ENCODE data around the gene IFNLR1.
A peak's percentile ranks its signal among the peaks of the same experiment; 100 is the strongest.

IFNLR1 gene

DNA sequence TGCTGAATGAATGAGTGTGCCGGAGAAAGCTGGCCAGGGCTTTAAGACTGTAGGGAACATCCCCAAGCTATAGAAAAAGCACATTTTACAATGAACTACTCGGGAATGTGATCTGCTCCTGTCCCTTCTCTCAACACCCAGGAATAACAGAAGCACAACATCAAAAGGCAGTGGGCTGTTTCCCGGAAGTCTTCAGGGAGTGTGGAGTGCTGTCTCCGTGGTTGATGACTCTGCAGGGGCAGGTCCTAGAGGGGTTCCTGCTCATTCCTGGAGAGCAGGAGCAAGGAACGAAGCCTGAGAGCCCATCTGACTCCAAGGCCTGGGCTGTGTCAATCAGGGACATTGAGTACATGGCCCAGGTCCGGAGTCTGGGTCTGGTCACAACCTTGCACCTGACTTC lies 39.3 kb downstream of the IFNLR1 start:
- no peak for DNase-seq (ENCODE audit: low read depth)

DNA sequence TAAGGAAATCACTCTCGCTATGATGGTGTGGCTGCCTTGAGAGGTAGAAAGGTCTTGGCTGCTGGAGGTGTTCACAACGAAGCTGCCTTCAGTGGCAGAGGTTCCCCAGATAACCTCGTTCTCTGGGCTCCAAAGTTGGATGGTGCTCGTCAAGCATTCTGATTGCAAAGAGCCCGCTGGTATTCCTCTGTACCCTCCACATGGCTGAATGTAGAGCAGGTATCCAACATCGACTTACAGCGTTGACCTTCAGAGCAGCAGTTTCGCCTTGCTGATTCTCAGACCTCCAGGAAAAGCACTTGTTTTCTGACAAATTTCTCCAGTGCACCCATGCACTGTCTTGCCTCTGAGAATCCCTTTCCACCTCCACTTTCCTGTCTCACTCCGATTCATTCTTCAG lies 39.9 kb downstream of the IFNLR1 start:
- DNase-seq (ENCODE audit: low read depth), result no peak

DNA sequence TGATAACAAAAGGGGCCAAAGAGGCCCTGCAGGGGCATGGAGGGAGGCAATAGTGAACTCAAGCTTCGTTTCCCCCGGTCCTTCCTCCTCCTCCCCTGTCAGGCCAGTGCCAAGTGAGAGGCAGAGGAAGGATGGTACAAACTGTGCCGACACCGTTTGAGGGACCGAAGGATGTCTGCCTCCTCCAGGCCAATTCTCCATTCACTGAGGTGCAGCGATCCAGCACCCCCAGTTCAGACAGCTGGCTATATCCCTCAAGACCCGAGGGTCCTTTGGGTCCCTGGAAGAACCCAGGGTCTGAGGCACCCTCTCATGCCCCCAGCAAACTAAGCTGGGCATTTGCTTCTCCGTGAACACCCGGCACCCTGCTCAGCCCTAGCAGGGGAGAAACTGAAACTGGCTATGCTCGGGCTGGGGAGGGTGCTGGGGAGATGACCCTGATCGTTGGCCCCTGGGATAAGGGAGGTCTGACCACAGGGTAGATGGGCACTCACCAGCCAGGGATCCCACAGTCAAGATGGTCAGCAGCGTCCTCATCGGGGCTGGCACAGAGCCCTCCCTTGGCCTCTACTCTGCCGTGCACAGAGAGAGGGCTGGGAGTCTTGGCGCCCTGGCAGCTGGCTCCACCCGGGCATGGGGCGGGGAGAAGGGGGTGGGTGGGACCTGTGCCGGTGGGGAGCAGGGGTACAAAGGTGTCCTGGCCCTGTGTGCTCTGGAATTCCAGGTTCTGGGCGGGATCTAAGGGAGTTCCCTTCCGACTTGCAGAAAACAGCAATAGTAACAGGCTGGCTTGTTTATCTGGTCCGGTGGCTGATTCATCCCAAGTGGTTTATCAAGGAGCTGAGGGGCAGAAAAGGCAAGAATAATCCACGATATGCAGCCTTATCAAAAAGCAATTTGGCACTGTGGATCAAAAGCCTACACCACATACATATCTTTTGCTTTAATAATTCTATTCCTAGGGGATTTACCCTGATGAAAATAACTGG lies 44.2 kb downstream of the IFNLR1 start, which contains the start of gene IL22RA1:
IL22RA1 (minus strand) TSS at position 595 of the 989 bp plus-strand sequence; CDS start at position 537, 58 bp downstream.
- DNase-seq (ENCODE audit: low read depth), result peak; percentile 17

DNA sequence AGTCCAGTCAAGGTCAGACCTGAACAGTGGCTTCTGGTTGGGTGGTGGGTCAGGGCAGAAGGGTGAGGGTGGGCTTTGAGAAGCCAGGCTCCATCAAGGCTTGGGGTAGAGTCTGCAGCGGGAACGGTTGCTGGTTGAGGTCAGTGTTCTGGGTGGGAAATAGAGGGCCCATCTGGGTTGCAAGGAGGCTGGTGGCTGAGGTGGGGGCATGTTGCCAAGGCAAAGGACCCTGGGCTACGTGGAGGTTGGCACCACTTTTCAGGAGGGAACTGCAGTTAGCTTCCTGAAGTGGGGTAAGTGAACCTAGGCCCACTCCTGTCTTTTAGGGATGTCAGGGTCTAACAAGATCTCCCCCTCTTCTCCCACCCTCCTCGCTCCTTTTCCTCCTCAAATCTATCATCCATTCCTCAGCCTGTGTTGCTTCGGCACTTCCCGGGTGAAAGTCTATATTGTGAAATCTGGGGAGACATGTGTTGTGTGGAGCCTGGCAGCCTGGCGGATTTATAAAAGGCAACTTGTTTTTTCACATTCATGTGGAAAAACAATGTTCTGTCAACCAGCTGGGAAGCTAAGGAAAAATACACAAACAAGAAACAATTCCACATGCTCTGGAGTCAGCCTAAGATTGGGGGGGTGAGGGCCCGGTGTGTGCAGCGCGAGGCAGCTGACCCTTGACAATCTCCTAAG lies 45.6 kb downstream of the IFNLR1 start:
- DNase-seq (ENCODE audit: low read depth), result no peak

DNA sequence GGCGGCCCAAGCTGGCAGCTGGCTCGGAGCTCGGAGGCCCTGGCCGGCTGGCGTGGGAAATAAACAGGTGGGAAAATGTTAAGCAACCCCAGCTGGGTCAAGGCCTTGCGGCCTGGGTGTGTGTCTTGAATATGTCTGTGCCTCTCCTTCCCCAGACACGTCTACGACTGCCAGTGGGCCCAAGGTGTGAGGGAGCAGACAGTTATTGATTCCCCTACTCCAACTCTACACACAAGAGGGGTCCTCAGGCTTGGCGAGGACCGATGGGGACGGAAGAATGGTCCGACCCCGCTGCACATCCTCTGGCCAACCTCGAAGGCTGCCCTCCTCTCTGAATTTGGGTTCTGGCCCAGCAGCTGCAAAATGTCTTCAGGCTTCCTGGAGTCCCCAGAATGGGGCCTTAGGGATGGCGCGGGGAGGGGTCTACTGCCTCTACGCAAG lies 46.3 kb downstream of the IFNLR1 start:
- DNase-seq (ENCODE audit: low read depth), result no peak

DNA sequence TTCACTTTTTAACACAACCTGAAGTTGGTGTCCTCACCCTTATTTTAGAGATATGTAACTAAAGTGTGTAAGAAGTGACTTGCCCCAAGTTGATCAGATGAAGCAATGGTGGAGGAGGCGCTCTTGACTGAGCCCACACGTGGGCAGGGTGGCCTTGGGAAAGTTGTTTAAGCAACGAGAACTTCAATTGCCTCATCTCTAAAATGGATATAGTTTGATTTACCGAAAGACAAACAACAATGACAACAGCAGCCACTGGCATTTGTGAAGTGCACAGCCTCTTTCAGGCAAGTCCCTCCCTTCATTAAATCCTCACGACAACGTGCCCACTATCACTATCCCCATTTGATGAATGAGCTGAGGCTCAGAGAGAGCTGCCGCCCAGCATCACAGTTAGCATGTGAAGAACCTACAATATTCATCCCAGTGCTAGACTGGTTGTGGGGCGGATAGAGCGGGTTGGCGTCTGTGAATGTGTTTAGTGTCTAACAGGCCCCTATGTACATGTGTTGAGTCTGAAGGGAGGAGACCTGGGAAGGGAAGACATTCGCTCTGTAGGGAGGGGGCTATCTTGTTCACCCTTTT lies 47.2 kb downstream of the IFNLR1 start:
- DNase-seq (ENCODE audit: low read depth), result no peak

DNA sequence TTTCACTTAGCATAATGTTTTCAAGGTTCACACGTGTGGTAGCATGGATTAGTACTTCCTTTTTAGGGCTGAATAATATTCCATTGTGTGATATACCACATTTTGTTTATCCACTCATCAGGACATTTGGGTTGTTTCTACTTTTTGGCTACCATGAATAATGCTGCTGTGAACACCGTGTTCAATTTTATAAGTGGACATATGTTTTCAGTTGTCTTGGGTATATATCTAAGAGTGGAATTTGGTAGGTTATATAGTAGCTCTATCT lies 47.9 kb downstream of the IFNLR1 start:
- DNase-seq (ENCODE audit: low read depth), result no peak

DNA sequence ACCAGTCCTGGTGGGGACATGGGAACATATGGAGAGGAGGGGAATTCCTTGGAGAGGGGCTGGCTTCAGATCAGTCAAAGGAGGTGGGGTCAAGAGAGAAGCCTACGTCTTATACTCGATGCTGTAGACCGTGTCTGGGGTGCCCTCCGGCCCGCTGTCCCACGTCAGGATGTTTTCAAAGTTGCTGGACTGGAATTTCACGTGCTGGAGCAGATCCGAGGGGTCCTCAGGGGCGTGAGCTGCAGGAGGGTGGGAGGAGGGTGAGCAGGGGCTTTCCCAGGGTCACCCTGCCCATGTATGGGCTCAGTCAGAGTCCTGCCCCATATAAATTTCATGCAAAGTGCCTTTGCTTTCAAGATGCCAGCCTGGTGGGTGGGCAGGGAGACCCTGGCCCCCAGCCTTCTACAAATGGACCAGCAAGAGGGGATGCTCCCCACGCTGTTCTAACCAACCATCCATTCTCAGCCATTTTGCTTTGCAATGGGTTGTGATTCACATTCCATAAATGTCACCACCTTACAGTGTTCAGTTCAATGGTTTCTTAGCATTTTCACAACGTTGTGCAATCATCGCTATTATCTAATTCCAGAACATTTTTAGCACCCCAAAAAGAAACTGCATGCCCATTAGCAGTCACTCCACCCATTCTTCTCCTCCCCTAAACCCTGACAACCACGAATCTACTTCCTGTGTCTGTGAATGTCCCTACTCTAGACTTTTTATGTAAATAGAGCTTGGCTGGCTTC lies 48.4 kb downstream of the IFNLR1 start:
- DNase-seq (ENCODE audit: low read depth), result no peak

DNA sequence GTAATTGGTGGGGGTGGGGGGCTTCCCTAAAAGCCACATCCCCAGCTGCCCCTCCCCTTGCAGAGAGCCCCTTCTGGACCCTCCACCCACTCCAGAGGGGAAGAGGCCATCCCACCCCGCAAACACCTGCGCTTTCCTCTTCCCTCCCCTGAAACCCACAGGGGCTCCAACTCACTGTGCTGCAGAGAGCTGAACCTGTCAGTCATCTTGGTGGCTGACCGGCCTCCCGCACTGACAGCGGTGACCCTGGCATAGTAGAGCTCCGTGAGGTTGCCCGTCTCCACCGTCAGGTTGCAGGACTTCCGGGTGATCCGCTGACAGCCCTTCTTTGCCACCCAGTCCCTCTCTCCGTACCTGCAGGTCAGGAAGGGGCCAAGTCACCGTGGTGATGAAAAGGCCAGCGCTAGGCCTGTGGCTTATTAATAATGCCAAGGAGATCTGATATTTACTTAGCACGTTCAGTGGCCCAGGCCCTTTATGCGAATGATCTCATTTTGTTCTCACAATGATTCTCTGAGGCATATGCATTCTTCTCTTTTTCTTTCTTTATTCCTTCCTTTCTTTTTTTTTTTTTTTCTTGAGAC lies 50.0 kb downstream of the IFNLR1 start:
- no peak for DNase-seq (ENCODE audit: low read depth)

DNA sequence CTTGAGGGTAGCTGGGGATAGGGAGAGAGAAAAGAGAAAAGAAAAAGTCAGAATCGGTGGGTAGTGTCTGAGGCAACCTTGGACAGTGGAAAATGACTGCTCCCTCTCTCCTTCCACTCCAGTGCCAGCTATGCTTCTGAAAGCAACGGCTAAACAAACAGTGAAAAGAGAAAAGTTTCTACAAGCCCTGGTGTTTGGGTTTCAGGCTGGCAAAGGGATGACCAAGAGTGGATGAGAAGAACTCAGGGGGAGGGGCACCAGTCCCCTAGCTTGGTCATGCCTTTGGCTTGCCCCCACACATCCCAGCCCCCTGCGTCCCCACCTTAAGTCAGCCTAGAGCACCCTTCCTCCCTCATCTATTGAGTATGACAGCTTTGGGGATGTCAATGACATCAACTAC lies 52.7 kb downstream of the IFNLR1 start:
- no peak for DNase-seq (ENCODE audit: low read depth)

DNA sequence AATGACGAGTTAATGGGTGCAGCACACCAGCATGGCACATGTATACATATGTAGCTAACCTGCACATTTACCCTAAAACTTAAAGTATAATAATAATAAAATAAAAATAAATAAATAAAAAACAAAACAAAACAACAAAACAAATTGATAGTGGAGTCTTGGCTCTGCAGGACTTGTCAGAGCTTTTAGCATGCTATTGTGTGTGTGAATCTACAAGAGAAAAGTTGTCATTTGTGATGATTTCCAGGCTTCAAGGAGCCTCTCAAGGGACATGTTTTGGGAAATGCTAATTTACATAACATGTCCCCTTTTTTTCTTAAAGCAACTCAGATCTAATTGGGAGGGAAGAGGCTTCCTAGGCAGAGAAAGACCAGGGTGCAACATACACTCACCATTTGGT lies 53.3 kb downstream of the IFNLR1 start:
- DNase-seq (ENCODE audit: low read depth), result no peak

DNA sequence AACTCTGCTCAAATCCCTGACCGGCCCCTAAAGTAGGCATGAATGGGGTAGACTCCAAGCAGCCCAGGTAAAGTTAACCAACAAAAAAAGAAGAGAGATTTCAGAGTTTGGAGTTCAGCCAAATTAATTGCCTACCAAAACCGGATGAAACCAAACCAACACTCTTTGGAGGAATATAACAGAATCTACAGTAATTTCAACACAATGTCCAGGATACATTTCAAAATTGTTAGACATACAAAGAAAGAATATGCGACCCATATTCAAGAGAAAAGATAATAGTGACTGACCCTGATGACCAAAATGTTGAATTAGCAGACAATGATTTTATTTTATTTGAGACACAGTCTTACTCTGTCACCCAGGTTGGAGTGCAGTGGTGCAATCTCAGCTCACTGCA lies 56.7 kb downstream of the IFNLR1 start:
- no peak for DNase-seq (ENCODE audit: low read depth)

DNA sequence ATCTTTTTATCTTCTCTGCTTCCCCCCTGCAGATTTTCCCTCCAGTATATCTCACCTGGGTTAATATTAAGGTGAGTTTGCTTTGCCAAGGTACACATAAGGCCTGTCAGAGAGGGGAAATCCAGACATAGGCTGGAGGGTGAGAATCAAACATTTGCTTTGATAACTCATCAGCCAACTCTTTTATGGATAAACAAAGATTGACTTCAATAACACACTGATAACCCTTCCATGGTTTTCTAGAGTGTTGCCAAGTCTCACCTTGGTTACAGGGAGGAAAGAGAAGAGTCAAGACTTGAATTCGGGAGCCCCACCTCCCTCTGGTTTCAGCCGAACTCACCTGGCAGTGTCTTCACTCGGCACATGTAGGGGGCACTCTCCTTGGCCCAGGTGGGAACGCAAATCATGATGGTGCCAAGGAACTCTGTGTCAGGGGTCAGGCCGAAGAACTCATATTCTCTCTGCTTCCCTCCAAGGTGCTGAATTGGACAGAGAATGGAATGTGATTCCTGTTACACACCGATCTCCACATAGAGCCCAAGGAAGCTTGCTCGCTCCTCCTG lies 59.2 kb downstream of the IFNLR1 start:
- no peak for DNase-seq (ENCODE audit: low read depth)

DNA sequence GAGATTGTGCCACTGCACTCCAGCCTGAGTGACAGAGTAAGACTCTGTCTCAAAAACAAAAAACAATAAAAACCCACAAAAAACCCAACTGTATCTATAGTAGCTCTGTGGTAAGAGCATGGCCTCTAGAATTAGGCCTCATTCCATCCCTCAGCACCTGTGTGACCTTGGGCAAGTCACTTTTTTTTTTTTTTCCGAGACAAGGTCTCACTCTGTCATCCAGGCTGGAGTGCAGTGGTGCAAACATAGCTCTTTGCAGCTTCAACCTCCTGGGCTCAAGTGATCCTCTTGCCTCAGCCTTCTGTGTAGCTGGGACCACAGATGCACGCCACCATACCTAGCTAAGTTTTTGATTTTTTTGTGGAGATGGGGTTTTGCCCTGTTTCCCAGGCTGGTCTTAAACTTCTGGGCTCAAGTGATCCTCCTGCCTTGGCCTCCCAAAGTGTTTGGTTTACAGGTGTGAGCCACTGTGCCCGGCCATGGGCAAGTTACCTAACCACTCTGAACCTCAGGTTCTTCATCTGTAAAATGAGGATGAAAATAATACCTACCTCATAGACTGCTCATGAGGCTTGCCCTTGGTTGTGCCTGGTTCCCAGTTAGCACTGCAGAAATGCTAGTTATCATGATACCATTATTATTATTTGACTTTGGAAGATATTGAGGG lies 59.8 kb downstream of the IFNLR1 start:
- DNase-seq (ENCODE audit: low read depth), result no peak

DNA sequence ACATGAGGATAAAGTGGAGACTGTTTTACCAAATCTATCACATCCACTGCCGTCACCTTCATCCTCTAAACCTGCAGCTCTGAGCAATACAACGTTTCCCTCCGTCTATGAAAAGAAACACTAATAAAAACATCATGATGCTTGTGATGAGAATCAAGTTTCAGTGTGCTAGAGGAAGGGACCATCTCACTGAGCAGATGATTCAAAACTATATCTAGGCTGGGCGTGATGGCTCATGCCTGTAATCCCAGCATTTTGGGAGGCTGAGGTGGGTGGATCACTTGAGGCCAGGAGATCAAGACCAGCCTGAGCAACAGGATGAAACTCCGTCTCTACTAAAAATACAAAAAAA lies 60.4 kb downstream of the IFNLR1 start:
- DNase-seq (ENCODE audit: low read depth), result no peak

DNA sequence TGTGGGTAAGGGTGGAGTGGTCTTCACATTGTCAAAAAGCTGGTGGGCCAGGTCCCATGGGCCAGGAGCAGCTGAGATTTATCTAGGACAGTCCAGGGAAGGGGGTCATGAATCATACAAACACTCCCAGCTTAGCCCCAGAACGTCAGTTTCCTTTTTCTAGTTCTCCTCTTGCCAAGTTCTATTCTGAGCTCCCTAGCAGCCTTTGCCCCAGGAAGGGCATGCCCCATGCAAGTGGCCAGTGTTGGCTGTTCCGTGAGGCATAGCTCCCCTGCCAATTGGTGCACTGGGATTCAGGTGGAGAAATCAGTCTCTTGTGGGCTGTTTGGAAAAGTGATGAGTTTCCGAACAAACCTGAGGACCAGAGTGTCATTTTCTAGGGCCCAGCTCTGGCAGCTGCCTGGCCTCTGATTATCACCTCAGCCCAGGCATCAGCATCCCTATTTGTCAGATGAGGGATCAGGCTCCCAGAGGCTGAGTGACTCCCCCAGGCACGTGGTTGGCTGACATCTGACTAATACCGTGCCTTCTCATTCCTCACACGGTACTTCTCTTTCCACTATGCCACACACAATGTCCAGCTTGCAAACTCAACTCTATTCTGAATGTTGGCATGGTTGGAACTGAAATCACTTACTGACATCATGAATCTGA lies 60.9 kb downstream of the IFNLR1 start:
- DNase-seq (ENCODE audit: low read depth), result peak; percentile 55

DNA sequence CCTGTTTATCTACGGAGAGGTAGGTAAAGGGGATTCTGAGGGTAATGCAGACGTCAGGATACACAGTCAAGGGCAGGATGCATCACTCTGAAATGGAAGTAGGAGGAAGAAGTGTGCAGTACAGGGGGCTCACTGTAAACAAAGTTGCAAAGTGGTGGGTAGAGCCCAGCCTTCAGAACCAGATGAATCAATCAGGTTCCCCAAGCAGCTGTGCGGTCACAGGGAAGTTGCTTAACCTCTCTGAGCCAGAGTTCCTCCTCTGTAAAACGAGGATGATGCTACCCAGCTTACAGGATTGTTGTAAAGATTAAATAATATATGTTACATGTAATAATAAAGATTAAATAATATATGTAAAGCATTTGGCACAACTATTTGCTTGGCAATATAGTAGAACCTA lies 61.6 kb downstream of the IFNLR1 start:
- no peak for DNase-seq (ENCODE audit: low read depth)

DNA sequence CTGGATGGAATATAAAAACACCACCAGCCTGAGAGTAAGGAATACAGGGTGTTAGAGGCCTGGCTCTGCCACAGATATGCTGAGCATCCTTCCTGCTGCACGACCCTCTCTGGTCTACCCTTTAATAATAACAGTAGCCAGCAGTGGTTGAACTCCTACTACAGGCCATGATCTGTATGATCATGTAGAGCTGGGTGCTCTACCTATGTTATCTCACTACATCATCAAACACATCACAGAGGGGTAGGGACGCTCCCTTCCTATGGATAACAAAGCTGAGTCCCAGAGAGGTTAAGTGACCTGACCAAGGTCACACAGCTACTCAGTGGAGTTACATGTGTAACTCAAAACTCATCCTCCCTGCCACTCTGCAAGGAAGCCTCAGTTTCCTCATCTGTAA lies 62.1 kb downstream of the IFNLR1 start:
- DNase-seq (ENCODE audit: low read depth), result no peak

DNA sequence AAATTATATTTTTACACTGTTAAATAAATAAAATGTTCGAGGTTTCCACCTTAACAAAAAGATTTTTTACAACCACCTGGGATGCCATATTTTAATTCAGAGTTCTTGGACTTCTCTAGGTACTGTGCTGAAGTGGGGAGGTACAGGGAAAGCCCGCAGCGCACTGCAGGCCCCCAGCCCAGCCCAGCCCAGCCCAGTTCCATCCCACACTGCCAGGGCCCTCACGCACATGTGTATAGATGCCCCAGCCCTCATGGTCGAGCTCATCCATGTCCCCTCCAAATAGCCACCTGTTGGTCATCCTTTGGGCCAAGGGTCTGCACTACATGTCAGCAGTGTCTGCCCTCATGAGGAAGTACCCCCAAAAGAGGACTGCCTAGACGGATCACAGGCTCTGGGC lies 63.5 kb downstream of the IFNLR1 start:
- DNase-seq (ENCODE audit: low read depth), result no peak

DNA sequence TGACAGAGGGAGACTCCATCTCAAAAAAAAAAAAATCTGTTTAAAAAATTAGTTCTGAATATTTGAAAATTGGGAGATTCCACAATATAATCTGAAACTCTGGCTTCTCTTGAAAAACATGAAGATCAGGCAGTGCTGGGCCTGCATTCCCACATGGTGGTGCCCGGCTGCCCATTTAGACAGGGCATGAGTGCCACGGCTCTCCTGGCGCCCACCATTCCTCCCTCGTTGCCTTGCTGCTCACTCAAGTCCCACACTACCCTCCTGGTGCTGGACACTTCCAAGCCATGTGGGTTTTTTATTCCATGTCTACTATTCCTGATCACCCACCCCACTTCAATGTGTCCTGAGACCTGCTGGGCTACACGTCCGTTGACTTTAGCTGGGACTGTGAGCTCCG lies 64.3 kb downstream of the IFNLR1 start:
- no peak for DNase-seq (ENCODE audit: low read depth)

DNA sequence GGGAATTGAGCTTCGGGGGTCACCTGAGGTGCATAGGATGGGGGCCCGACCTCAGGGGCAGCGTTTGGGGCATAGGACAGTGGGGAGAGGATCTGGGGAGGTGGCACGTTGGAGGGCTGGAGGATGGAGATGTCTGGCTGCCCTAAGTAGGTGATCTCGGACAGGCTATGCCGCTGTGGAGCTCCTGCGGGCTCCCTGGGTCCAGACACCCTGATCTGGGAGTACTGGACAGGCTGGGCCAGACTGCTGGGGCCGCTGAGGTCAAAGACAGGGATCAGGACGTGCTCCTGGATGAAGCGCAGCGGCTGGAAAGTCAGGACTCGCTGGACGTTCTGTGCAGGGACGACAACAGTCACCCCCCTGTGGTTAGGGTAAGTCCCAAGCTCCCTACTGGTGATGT lies 65.7 kb downstream of the IFNLR1 start:
- DNase-seq (ENCODE audit: low read depth), result no peak
